Ovary (tissue), 9 donors: ENCODE measurements around the gene AADACL3. TPM values are rescaled to one million over a fixed set of nuclear protein-coding genes. Genes with fewer than 3 reads are reported as not detected.

ENCODE experiments used
- DNase-seq, 5 donors: peaks; one replicate each; pipeline ENCODE4 v3.0.0-alpha.2; 2019 to 2020
- H3K27ac ChIP-seq, 2 donors: fragments of 200-600 bp; one replicate each; pipeline versions ENCODE4 v1.5.1 to v1.8.0; 2019 to 2022
- H3K27me3 ChIP-seq: fragments of 200-600 bp; one replicate; pipeline ENCODE4 v1.8.0; 2022
- H3K36me3 ChIP-seq: fragments of 200-600 bp; sonication (generic); one replicate; pipeline ENCODE4 v1.5.1; 2019
- H3K4me1 ChIP-seq: one replicate; pipeline ENCODE4 v1.8.1; 2013; ENCODE audit warnings: mild to moderate bottlenecking, moderate library complexity; ENCODE audit not compliant: insufficient read depth
- H3K4me3 ChIP-seq: fragments of 200-600 bp; sonication (generic); one replicate; pipeline ENCODE4 v1.5.1; 2017
- H3K9me3 ChIP-seq, 2 donors: fragments of 200-600 bp in 1 of 2; sonication (generic) in 1 of 2; one replicate each; pipeline versions ENCODE4 v1.5.1 to v1.8.1; 2013 to 2019; ENCODE audit warnings: mild to moderate bottlenecking in 1 of 2, moderate library complexity in 1 of 2
- CTCF ChIP-seq, 3 donors: fragments of 450-650 bp in 2 of 3; fragments of 200-600 bp in 1 of 3; IDR thresholded peaks; one replicate each; pipeline versions ENCODE4 v1.5.1 to v1.8.0; 2016 to 2022; ENCODE audit warnings: antibody characterized with exemption in 3 of 3, mild to moderate bottlenecking in 1 of 3
- EP300 ChIP-seq: sonication (generic); formaldehyde crosslinking; IDR thresholded peaks from one replicate; pipeline ENCODE4 v1.6.1; 2017; ENCODE audit warnings: antibody characterized with exemption
- POLR2A ChIP-seq: fragments of 450-650 bp; IDR thresholded peaks from one replicate; pipeline ENCODE4 v1.6.1; 2017; ENCODE audit warnings: antibody characterized with exemption, mild to moderate bottlenecking, moderate library complexity
- WGBS, 3 donors: extraction: QIAGEN DNeasy Blood & Tissue Kit in 1 of 3; methylation state at CpG; one replicate each; pipeline versions ENCODE4 v1.1.5 to v1.1.7; 2013 to 2017; 5-methylcytosine and 5-hydroxymethylcytosine counted together
- intact Hi-C, 4 donors: fragments of 100-400 bp; cut with DNase I; formaldehyde crosslinking; loops; one replicate each; pipeline versions ENCODE4 v1.11.0 to v1.15.1; 2022 to 2023
- polyA plus RNA-seq, 2 donors: library from polyadenylated mRNA; stranded (reverse); fragments of 200-250 nt in 1 of 2; fragments of 350-450 nt in 1 of 2; fragmentation: Illumina TruSeq in 1 of 2; extraction: RNeasy Lipid Tissue Mini Kit (QIAGEN cat#74804) in 1 of 2; gene quantifications; one replicate each; pipeline ENCODE4 v1.2.3, GENCODE V29; 2013 to 2014
- total RNA-seq, 7 donors: library from RNA; depleted of rRNA in 2 of 7; stranded (reverse); fragments of >200 nt in 2 of 7; fragmentation: NEBNext Ultra II Directional in 3 of 7; extraction: Animal tissue kit (Norgen Biotek cat#: 25700) in 3 of 7; gene quantifications; one replicate each; pipeline versions ENCODE4 v1.1.0 to v1.2.4, GENCODE V29; 2016 to 2023
- donor health status: DM: no; HTN: no; CAD: no; lungs with moderate emphysema.
- donor health status: DM: no; HTN: no; CAD: no.
- donor health status: Bipolar disorder and iron deficiency.
- donor health status: DM: yes; HTN: yes; CAD: no.
- donor health status: DM: no; HTN: no; CAD: no.
- donor health status: DM: yes; HTN: yes; CAD: no.

AADACL3 gene
- total and polyA plus RNA-seq, 9 donors: not detected

- 57 to 75% (median 58%) methylated on average over 2 of the region's 2 CpGs for WGBS, 3 donors
- no peaks in the 10 kb centered on the region for H3K4me1 ChIP-seq
- no peaks in the 10 kb centered on the region for H3K9me3 ChIP-seq
- no peaks in the 10 kb centered on the region for H3K36me3 ChIP-seq
- intact Hi-C loops: no loop called here
- no peak for DNase-seq
- TF ChIP-seq POLR2A (no peak), CTCF (IDR thresholded peaks at IDR 0.05) (no peak), EP300 (no peak)
- no peaks in the 10 kb centered on the region for H3K27me3 ChIP-seq
- no peak overlapping the region for H3K4me3 ChIP-seq
- H3K27ac ChIP-seq: no peak overlapping the region
These were observed 40.4 kb downstream of the AADACL3 start for GRCh38 chr1:12756273-12756672.

DNA sequence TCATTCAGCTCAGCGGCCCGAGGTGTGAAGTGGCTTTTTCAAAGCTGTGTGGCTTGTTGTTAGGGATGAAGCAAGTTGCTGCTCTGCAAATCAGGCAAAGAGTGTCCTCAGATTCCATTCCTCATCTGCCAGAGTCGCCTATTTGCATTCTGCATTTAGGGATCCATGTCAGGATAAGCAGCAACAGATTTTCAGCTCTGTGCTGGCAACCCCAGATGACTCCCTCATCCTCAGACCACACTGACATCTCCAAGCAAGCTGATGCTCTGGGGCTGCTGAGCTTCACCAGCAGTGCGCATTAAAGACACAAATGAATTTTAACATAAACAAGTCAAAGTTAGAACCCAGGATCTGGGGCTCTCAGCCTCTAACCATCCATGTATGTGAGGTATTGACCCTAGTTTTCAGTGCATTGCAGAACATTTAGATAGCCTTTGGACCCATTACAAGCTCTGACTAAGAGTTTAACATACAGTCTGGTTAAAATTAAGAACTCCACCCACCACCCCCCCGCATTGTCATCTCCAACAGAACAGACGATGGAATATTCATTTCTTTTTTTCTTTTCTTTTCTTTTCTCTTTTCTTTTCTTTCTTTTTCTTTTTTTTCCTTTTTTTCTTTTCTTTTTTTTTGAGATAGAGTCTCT is 41.0 kb downstream of the AADACL3 start:
- Histone ChIP-seq H3K9me3 (no peaks in the 10 kb centered on the region), H3K4me3 (no peak overlapping the region), H3K27me3 (no peaks in the 10 kb centered on the region), H3K4me1 (no peaks in the 10 kb centered on the region), H3K27ac (no peak overlapping the region), H3K36me3 (no peaks in the 10 kb centered on the region)
- 70 to 84% (median 75%) methylated on average over 6 of the region's 6 CpGs for WGBS, 3 donors
- TF ChIP-seq CTCF (IDR thresholded peaks at IDR 0.05): no peak
- TF ChIP-seq POLR2A: no peak
- TF ChIP-seq EP300: no peak
- no peak for DNase-seq
- intact Hi-C loops: no loop called here

GRCh38 chr1:12757836-12758235 is 41.9 kb downstream of the AADACL3 start:
- TF ChIP-seq CTCF (IDR thresholded peaks at IDR 0.05) (no peak), POLR2A (no peak), EP300 (no peak)
- Histone ChIP-seq H3K9me3 (no peaks in the 10 kb centered on the region), H3K36me3 (no peaks in the 10 kb centered on the region), H3K4me3 (no peak overlapping the region), H3K4me1 (no peaks in the 10 kb centered on the region), H3K27ac (no peak overlapping the region), H3K27me3 (no peaks in the 10 kb centered on the region)
- intact Hi-C loops: no loop called here
- WGBS, 3 donors: 46 to 49% (median 49%) methylated on average over 6 of the region's 6 CpGs
- no peak for DNase-seq

GRCh38 chr1:12760256-12760795 is 44.4 kb downstream of the AADACL3 start:
- no peaks in the 10 kb centered on the region for H3K9me3 ChIP-seq
- no peak overlapping the region for H3K4me3 ChIP-seq
- TF ChIP-seq CTCF (IDR thresholded peaks at IDR 0.05) (no peak), EP300 (no peak), POLR2A (no peak)
- H3K27ac ChIP-seq: no peak overlapping the region
- H3K27me3 ChIP-seq: no peaks in the 10 kb centered on the region
- no peak for DNase-seq
- H3K36me3 ChIP-seq: no peaks in the 10 kb centered on the region
- WGBS, 3 donors: 53 to 64% (median 61%) methylated on average over 7 of the region's 7 CpGs
- H3K4me1 ChIP-seq: no peaks in the 10 kb centered on the region
- intact Hi-C loops: no loop called here
